Type B pancreatic cell (in vitro differentiated cells): ENCODE data around the gene UBQLN1. TPM values are rescaled to one million over a fixed set of nuclear protein-coding genes. Genes with fewer than 3 reads are reported as not detected.

ENCODE experiments used
- DNase-seq: peaks from one replicate; pipeline ENCODE4 v3.0.0; 2021; ENCODE audit warnings: mixed read lengths; ENCODE audit not compliant: unreplicated experiment; ENCODE audit errors: extremely low spot score
- H3K27ac Mint-ChIP-seq: 2 replicates; pipeline ENCODE4 v1.8.0; 2021; ENCODE audit warnings: mild to moderate bottlenecking, mixed read lengths
- H3K27me3 Mint-ChIP-seq: 2 replicates; pipeline ENCODE4 v1.8.0; 2021; ENCODE audit warnings: mixed read lengths
- H3K36me3 Mint-ChIP-seq: 2 replicates; pipeline ENCODE4 v1.8.0; 2021; ENCODE audit warnings: mixed read lengths
- H3K4me1 Mint-ChIP-seq: one replicate; pipeline ENCODE4 v1.8.0; 2021; ENCODE audit warnings: mixed read lengths; ENCODE audit not compliant: unreplicated experiment
- H3K4me3 Mint-ChIP-seq: 2 replicates; pipeline ENCODE4 v1.8.0; 2021; ENCODE audit warnings: mild to moderate bottlenecking, mixed read lengths
- H3K9me3 Mint-ChIP-seq: 2 replicates; pipeline ENCODE4 v1.8.0; 2021; ENCODE audit warnings: mixed read lengths
- total RNA-seq: library from RNA; stranded (reverse); gene quantifications from 2 replicates; pipeline ENCODE4 v1.2.1, GENCODE V29; 2021; ENCODE audit warnings: low replicate concordance
- TF ChIP-seq, protein P1 (sequence below): fragments of 200-600 bp; sonication (generic); conservative IDR thresholded peaks from 2 replicates; pipeline ENCODE4 v1.5.0; 2021; ENCODE audit warnings: antibody characterized with exemption, mild to moderate bottlenecking

Gene UBQLN1
- total RNA-seq, 1 donor from 2014 or later: 93.0 TPM

DNA sequence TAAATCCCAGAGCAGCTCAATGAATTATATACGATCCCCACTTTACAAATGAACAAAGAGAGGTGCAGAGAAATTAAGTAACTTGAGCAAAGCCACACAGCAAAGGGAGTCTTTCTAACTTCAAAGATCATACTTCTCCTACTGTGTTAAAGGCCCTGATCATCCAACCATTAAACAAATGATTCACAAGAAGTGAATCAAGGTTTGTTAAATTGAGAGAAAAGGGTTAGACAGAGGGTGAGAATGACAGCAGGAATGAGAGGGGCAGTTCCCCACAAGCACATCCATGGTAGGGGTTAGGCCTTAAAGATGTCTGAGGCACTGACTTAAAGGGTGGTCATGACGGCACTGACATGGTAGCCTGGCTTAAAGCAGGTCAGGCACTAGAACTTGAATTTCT is 74.1 kb downstream of the UBQLN1 start:
- H3K9me3 Mint-ChIP-seq: no peaks in the 10 kb centered on the region
- no peaks in the 10 kb centered on the region for H3K27me3 Mint-ChIP-seq
- H3K36me3 Mint-ChIP-seq: peaks cover 7% of the 10 kb centered on the region
- H3K4me3 Mint-ChIP-seq: no peak overlapping the region
- no peak for DNase-seq
- no peak overlapping the region for H3K27ac Mint-ChIP-seq
- TF ChIP-seq, protein P1, sequence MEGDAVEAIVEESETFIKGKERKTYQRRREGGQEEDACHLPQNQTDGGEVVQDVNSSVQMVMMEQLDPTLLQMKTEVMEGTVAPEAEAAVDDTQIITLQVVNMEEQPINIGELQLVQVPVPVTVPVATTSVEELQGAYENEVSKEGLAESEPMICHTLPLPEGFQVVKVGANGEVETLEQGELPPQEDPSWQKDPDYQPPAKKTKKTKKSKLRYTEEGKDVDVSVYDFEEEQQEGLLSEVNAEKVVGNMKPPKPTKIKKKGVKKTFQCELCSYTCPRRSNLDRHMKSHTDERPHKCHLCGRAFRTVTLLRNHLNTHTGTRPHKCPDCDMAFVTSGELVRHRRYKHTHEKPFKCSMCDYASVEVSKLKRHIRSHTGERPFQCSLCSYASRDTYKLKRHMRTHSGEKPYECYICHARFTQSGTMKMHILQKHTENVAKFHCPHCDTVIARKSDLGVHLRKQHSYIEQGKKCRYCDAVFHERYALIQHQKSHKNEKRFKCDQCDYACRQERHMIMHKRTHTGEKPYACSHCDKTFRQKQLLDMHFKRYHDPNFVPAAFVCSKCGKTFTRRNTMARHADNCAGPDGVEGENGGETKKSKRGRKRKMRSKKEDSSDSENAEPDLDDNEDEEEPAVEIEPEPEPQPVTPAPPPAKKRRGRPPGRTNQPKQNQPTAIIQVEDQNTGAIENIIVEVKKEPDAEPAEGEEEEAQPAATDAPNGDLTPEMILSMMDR: no peak
- peaks cover 14% of the 10 kb centered on the region for H3K4me1 Mint-ChIP-seq

DNA sequence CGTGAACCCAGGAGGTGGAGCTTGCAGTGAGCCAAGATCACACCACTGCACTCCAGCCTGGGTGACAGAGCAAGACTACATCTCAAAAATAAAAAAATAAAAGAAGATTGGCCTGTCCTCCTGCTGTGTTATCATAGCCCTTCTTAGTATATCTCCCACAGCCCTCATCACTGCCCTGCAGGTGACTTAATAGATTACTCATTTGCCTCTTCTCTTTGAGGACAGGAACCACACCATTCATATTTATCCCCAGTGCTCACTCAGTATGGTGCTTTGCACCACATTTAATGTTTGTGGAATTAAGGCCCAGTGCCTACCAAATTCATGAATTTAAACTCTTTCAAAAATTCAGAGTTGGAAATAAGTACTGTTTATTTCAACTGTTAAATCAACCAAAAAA is 74.5 kb downstream of the UBQLN1 start:
- Mint-ChIP-seq H3K27ac (no peak overlapping the region), H3K4me1 (peaks cover 14% of the 10 kb centered on the region), H3K9me3 (no peaks in the 10 kb centered on the region), H3K27me3 (no peaks in the 10 kb centered on the region), H3K4me3 (no peak overlapping the region), H3K36me3 (peaks cover 7% of the 10 kb centered on the region)
- TF ChIP-seq, protein P1: no peak
- no peak for DNase-seq

DNA sequence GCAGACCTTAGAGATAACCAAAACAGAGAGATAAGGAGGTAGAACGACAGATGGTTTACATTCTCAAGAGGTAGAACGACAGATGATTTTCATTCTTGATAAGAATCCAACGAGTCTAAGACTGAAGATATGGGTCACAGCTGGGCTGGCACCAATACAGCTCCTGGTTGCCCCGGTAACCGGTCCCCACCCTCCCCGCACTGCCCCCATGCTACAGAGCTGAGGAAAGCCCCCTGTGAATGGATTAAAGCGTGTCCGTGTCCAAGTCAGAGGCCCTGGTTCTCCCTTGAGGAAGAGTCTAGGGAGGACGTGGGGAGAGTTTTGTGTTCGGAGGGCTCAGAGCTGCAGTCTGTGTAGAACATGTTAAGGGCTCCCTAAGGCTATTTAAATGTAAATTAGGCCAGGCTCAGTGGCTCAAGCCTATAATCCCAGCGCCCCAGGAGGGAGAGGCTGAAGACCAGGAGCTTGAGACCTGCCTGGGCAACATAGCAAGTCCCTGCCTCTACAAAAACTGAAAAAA is 76.8 kb downstream of the UBQLN1 start:
- Mint-ChIP-seq H3K27ac (no peak overlapping the region), H3K36me3 (peaks cover 7% of the 10 kb centered on the region), H3K9me3 (no peaks in the 10 kb centered on the region), H3K27me3 (no peaks in the 10 kb centered on the region), H3K4me3 (no peak overlapping the region), H3K4me1 (peaks cover 14% of the 10 kb centered on the region)
- DNase-seq: no peak
- TF ChIP-seq, protein P1: no peak

DNA sequence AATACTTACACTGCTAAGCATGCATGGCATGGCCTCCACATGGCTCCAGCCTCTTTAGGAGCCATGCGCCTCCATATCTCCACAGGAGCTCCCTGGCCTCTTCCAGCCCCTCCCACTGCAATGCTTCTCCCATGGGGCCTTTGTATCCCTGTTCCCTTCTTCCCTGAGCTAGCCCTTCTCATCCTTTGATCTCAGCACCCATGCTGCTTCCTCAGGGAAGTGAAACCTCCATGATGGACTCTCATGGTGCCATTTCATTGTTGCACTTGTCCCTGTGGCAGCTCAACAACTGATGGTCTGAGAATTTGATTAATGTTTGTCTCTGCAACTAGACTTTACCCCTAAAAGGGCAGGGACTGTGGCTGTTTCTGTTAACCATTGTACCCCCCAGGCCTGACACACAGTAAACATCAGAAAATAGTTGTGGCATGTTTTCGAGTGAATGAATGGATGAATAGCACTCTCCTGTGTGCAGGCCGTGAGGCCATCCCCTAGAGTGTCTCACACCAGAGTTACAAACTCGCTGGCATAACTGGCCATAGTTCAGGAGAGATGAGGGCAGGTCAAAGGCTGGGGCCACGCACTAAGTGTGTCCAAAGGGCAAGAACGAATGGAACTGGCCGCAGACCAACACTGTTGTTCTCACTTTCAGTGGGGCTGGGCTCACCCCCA is 78.2 kb downstream of the UBQLN1 start:
- Mint-ChIP-seq H3K4me1 (peaks cover 14% of the 10 kb centered on the region), H3K9me3 (no peaks in the 10 kb centered on the region), H3K4me3 (no peak overlapping the region), H3K27ac (peak overlapping the region; percentile 29), H3K36me3 (peaks cover 7% of the 10 kb centered on the region), H3K27me3 (no peaks in the 10 kb centered on the region)
- TF ChIP-seq, protein P1: no peak
- DNase-seq: no peak

DNA sequence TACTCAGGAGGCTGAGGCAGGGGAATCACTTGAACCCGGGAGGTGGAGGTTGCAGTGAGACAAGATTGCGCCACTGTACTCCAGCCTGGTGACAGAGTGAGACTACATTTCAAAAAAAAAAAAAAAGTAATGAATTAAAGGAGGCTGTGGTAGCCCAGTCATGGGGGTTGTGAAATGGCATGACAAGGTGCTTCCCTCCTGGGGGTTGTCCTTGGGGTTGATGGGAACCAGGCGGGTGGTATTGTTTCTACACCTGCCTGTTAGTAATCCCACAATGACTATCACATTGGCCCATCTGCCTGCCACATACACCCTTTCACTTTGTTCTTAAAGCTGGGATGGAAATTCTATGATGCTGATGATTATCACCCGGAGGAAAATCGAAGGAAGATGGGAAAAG is 79.2 kb downstream of the UBQLN1 start:
- no peak overlapping the region for H3K4me3 Mint-ChIP-seq

More for the DNA sequence above, 79.2 kb downstream of the UBQLN1 start:
- peaks cover 10% of the 10 kb centered on the region for H3K36me3 Mint-ChIP-seq
- no peaks in the 10 kb centered on the region for H3K9me3 Mint-ChIP-seq
- H3K4me1 Mint-ChIP-seq: peaks cover 24% of the 10 kb centered on the region
- TF ChIP-seq, protein P1: no peak
- no peak overlapping the region for H3K27ac Mint-ChIP-seq
- H3K27me3 Mint-ChIP-seq: no peaks in the 10 kb centered on the region
- DNase-seq: no peak
